MM.1S (cell line): ENCODE data around the gene ITPR1.

Experiments used
- DNase-seq: peaks from one replicate; pipeline ENCODE4 v3.0.0-alpha.2; 2015
- H2AFZ ChIP-seq: fragments of 300-600 bp; sonication (generic); 2 replicates; pipeline ENCODE4 v1.6.0; 2016; ENCODE audit warnings: antibody characterized with exemption, low read length
- H3F3A ChIP-seq: fragments of 300-600 bp; sonication (generic); 2 replicates; pipeline ENCODE4 v1.6.1; 2016; ENCODE audit warnings: mild to moderate bottlenecking, antibody characterized with exemption, low read length, moderate library complexity, mixed read lengths; ENCODE audit not compliant: insufficient read depth
- H3K27ac ChIP-seq: fragments of 300-600 bp; sonication (generic); 2 replicates; pipeline ENCODE4 v1.5.1; 2016; ENCODE audit warnings: mild to moderate bottlenecking, low read length
- H3K27me3 ChIP-seq: fragments of 300-600 bp; sonication (generic); replicated peaks from 2 replicates; pipeline ENCODE4 v1.6.0; 2016; ENCODE audit warnings: low read length; ENCODE audit not compliant: insufficient read depth
- H3K36me3 ChIP-seq: fragments of 300-600 bp; sonication (generic); replicated peaks from 2 replicates; pipeline ENCODE4 v1.6.1; 2016; ENCODE audit warnings: mild to moderate bottlenecking, low read length, mixed read lengths; ENCODE audit not compliant: insufficient read depth
- H3K4me1 ChIP-seq: fragments of 300-600 bp; sonication (generic); 2 replicates; pipeline ENCODE4 v1.6.1; 2016; ENCODE audit warnings: low read length, mixed read lengths
- H3K4me2 ChIP-seq: fragments of 300-600 bp; sonication (generic); 2 replicates; pipeline ENCODE4 v1.6.0; 2016; ENCODE audit warnings: low read depth, low read length
- H3K4me3 ChIP-seq: fragments of 300-600 bp; sonication (generic); 2 replicates; pipeline ENCODE4 v1.5.1; 2016; ENCODE audit warnings: low read length, mixed read lengths
- H3K79me2 ChIP-seq: fragments of 300-600 bp; sonication (generic); 2 replicates; pipeline ENCODE4 v1.6.1; 2016; ENCODE audit warnings: mixed run types, low read length, mixed read lengths
- H3K9ac ChIP-seq: fragments of 300-600 bp; sonication (generic); 2 replicates; pipeline ENCODE4 v1.6.1; 2016; ENCODE audit warnings: low read length, mixed read lengths
- H3K9me2 ChIP-seq: fragments of 300-600 bp; sonication (generic); replicated peaks from 2 replicates; pipeline ENCODE4 v1.6.1; 2016; ENCODE audit warnings: mild to moderate bottlenecking, low read length, mixed read lengths; ENCODE audit not compliant: insufficient read depth
- H3K9me3 ChIP-seq: fragments of 300-600 bp; sonication (generic); replicated peaks from 2 replicates; pipeline ENCODE4 v1.6.1; 2016; ENCODE audit warnings: mild to moderate bottlenecking, low read length, mixed read lengths; ENCODE audit not compliant: insufficient read depth
- H4K20me1 ChIP-seq: fragments of 300-600 bp; sonication (generic); 2 replicates; pipeline ENCODE4 v1.6.1; 2016; ENCODE audit warnings: mild to moderate bottlenecking, low read length, moderate library complexity, mixed read lengths; ENCODE audit not compliant: insufficient read depth
- CTCF ChIP-seq: fragments of 300-600 bp; sonication (generic); IDR thresholded peaks from 2 replicates; pipeline ENCODE4 v1.5.1; 2016; ENCODE audit warnings: antibody characterized with exemption, low read length, mixed read lengths
- EZH2 ChIP-seq: fragments of 300-600 bp; sonication (generic); optimal IDR thresholded peaks from 2 replicates; pipeline ENCODE3; 2017; ENCODE audit warnings: low read depth, mild to moderate bottlenecking, antibody characterized with exemption, low read length, mixed read lengths
- EZH2phosphoT487 ChIP-seq: fragments of 300-600 bp; sonication (generic); IDR thresholded peaks from 2 replicates; pipeline ENCODE4 v1.6.1; 2018; ENCODE audit warnings: antibody characterized with exemption, low read length

The ITPR1 gene

GRCh38 chr3:4865714-4866113, 372.6 kb downstream of the ITPR1 start:
- no peak overlapping the region for H3K27ac ChIP-seq
- TF ChIP-seq CTCF (no peak), EZH2 (no peak), EZH2phosphoT487 (no peak)
- no peak for DNase-seq

GRCh38 chr3:4866866-4867265, 373.7 kb downstream of the ITPR1 start:
- no peaks in the 10 kb centered on the region for H3K9me3 ChIP-seq
- H3K9ac ChIP-seq: no peak overlapping the region
- H4K20me1 ChIP-seq: no peaks in the 10 kb centered on the region
- TF ChIP-seq CTCF: no peak
- no peak for TF ChIP-seq EZH2phosphoT487
- TF ChIP-seq EZH2: no peak
- no peaks in the 10 kb centered on the region for H3K79me2 ChIP-seq
- H3K27ac ChIP-seq: no peak overlapping the region
- H2AFZ ChIP-seq: no peak overlapping the region
- 0 out of 2 replicates have a peak, but pooled peaks cover 4% of the 10 kb centered on the region for H3K4me1 ChIP-seq
- no peaks in the 10 kb centered on the region for H3K36me3 ChIP-seq
- no peak for DNase-seq
- H3K9me2 ChIP-seq: no peaks in the 10 kb centered on the region
- H3K27me3 ChIP-seq: no peaks in the 10 kb centered on the region
- no peak overlapping the region for H3K4me2 ChIP-seq
- H3F3A ChIP-seq: no peaks in the 10 kb centered on the region
- no peak overlapping the region for H3K4me3 ChIP-seq

More at GRCh38 chr3:4865714-4866113, 372.6 kb downstream of the ITPR1 start:
- Histone ChIP-seq H4K20me1 (no peaks in the 10 kb centered on the region), H3F3A (no peaks in the 10 kb centered on the region), H3K27me3 (no peaks in the 10 kb centered on the region), H3K4me1 (0 out of 2 replicates have a peak, but pooled peaks cover 4% of the 10 kb centered on the region), H3K9me2 (no peaks in the 10 kb centered on the region), H3K4me2 (no peak overlapping the region), H3K36me3 (no peaks in the 10 kb centered on the region), H3K4me3 (no peak overlapping the region), H2AFZ (no peak overlapping the region), H3K79me2 (no peaks in the 10 kb centered on the region), H3K9me3 (no peaks in the 10 kb centered on the region), H3K9ac (no peak overlapping the region)

GRCh38 chr3:4877173-4877787, 384.1 kb downstream of the ITPR1 start:
- H3K9me3 ChIP-seq: no peaks in the 10 kb centered on the region
- no peaks in the 10 kb centered on the region for H4K20me1 ChIP-seq
- no peaks in the 10 kb centered on the region for H3K27me3 ChIP-seq
- no peak for TF ChIP-seq CTCF
- TF ChIP-seq EZH2phosphoT487: no peak
- no peak for TF ChIP-seq EZH2
- no peaks in the 10 kb centered on the region for H3K4me1 ChIP-seq
- H3K79me2 ChIP-seq: no peaks in the 10 kb centered on the region
- no peak overlapping the region for H3K4me2 ChIP-seq
- H3K4me3 ChIP-seq: no peak overlapping the region
- no peak overlapping the region for H3K9ac ChIP-seq
- no peaks in the 10 kb centered on the region for H3K9me2 ChIP-seq
- no peak overlapping the region for H3K27ac ChIP-seq
- H2AFZ ChIP-seq: no peak overlapping the region
- no peaks in the 10 kb centered on the region for H3F3A ChIP-seq
- no peak for DNase-seq
- H3K36me3 ChIP-seq: no peaks in the 10 kb centered on the region
